Mucosa of gallbladder (tissue), 1 donor: Measurements from ENCODE around the gene ADAMTS5. TPM values are rescaled to one million over a fixed set of nuclear protein-coding genes. Genes with fewer than 3 reads are reported as not detected.

ENCODE experiments used
- DNase-seq: peaks from one replicate; pipeline ENCODE4 v3.0.0-alpha.2; 2020; ENCODE audit warnings: low spot score
- total RNA-seq: library from RNA; stranded (reverse); gene quantifications from one replicate; pipeline ENCODE4 v1.2.1, GENCODE V29; 2021
- donor health status: DM: no; HTN: no; CAD: no.

Gene ADAMTS5
- total RNA-seq, 1 donor from 2014 or later, result 4.1 TPM

DNA sequence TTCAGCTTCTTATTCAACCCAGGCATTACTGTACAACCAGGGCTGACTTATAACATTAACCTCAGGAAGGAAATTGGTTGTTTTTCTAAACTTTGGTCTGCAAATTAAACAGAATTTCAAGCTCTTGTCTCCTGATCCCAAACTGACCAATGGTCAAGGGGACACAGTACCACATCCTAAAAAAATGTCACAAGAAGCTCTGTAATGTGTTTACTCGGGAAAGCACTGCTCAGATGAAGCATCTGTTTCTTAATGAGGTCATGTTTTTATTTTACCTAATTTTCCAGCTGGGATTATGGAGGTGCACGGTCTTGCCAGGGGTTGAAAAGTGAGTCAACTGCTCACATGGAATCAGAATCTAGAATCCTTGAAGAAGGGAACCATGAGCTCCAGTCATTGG lies 18.7 kb downstream of the ADAMTS5 start:
- no peak for DNase-seq

DNA sequence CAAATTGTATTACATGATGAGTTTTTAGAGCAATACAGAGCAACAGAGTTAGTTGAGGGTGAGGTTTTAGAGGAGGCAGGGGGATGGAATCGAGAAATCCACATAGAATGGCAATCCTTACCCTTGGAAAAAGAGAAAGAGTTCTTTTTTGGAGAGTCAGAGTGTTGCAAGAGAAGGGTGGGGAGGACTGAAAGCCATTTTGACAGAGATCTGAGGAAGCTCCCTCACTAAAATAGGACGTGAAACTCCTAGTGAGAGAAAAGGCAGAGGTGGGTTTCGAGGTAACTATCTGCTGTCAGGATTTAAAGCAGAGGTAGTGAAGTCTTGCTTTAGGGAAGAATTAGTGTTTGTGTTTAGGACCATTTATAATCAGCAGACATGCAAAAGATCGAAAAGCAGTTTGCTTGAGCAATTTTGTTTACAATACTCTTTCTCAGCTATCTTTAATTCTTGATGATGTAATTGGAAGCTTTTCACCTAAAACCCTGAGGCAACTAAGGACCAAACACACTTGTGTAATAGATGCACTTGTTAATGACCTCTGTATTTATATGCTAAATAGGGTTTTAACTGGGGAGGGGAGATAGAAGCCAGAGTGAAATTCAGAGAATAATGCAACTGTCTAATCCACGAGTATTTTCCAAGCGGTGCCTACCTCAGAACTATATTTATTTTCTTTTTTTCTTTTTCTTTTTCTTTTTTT lies 20.0 kb downstream of the ADAMTS5 start:
- no peak for DNase-seq

DNA sequence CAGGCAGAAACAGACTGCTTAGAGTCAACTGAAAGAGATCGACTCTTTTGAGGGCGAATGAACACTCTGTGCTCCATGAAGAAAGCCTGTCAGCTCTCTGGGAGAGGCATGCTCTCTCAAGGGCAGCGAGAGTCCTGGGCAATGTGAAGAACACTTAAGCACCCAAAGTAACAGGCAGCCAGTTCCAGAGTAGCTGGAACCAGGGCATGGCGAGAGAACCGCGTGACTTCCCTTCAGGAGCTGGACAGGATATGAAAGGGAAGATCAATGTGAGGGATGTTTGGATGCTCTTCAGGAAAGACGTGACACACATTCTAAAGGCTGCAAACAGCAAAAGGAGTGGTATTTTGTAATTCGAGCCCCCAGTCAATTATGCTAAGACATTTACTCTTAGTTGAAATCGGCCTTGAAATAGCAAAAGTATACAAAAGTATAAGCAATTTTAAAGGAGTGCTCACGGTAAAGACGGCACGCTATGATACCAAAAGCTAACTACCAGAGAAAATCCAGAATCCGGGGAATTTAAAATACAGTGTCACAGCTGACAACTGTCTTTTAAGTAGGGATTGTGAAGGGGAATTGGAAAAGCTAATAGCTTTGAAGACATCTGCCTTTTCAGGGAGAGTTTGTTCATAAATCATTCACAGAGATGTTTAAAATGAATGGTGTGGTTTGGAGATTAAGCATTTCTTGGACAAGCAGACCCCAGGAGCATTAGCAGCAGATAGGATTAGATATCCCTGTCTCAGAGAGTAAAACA lies 20.8 kb downstream of the ADAMTS5 start:
- DNase-seq, result no peak

DNA sequence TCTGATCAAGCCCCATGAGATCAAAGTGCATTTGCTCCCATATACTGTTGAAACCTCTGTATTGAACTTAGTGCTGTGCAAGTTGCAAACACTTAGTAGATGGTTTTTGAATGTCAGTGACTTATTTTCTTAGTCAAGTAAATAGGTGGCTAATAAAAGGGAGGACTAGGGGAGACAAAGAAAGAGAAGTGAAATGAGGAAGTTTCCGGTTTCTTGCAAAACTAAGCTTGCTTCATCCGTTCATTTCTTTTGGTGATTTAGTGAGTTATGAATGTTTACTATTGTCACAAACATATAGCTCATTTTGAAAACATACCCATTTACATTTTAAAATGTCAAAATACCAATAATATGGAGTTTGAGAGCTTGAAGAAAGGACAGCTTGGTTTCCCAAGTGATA lies 23.0 kb downstream of the ADAMTS5 start:
- no peak for DNase-seq

DNA sequence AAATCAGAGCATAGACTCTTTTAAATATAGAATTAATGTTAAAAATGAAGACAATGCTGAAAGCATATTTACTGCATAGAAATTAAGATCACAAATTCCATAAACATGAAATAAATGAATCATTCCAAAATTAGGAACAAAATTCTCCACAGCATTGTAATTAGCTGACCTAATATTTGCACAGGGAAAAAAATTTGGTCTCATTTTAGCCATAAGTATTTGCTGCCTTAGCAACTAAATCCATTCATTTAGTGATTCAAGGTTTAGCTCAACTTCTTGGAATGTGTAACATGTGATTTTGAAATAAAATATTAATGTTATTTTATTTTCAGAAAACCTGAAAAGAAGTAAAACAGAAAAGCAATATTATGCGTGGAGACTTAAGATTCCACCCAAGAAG lies 25.5 kb downstream of the ADAMTS5 start:
- DNase-seq, result no peak

DNA sequence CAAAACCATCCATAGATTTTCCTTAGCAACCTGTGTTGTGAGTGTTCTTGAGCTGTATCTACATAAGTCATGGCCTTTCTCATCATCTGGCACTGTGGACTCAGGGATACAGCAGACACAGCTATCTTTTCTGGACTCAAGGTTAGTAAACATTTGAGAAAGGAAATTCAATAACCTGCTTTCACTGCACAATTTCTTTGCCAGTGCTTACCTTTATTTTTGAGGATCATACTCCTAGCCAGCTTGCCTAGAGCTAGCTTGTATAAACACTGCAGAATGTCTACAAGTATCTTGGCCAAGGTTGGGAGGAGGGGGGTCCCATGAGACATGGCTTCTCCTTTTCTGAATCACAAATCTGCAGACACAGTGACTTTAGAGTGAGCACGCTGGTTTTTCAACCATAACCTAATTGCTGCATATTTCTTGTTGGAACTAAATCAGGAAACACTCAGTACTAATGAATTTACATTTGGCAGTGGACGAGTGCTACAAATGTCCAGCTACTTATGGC lies 27.2 kb downstream of the ADAMTS5 start:
- DNase-seq, result no peak

DNA sequence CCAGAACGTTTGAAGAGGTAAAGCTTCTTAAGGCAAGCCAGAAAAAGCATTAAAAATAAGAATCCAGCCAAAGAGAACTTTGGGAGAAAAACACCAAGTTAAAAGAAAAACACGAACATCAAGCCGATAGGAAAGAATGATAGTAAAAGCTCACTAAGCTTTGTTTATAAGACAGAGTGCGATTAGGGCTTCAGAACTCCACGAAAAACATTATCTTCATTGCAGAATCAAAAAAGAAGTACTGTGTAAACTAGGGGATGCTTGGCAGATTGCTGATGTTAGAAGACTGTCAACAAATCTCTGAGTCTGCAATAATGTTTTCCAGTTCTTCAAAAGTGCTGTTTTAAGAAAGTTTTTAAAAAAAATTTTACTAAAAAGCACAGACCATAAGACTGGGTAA lies 30.2 kb downstream of the ADAMTS5 start:
- DNase-seq, result no peak

DNA sequence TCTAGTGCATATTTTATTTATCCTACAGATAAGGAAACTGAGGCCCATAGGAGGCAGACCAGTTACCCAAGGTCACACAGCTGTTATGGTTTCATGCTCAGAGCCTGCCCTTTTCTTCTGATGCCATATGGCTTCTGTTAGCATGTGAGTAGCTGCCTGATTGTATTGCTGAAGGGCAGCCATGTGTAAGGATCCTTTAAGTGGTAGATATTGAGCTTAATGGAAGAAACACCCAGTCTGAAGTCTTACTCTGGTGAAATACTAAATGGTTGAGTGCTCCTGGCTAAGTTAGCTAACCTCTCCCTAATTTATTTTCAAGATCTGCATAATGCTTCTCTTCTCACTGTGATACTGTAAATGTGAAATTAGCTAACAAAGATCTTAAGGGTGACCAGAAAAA lies 30.9 kb downstream of the ADAMTS5 start:
- DNase-seq, result no peak

DNA sequence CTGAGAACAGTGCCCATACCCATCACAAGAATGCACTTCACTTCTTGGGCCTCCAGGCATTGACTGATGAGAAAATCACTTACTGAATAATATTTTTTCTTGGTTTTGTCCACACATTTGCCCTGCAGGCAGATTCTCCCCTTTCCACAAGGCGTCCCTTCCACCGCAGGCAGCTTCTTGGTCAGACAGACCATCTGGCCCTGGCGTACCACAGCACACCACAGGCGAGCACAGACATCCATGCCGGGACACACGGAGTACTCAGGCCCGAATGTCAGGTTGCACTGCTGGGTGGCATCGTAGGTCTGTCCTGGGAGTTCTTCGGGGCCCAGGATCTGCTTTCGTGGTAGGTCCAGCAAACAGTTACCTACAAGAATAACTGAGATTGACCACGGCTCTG lies 32.5 kb downstream of the ADAMTS5 start:
- no peak for DNase-seq

DNA sequence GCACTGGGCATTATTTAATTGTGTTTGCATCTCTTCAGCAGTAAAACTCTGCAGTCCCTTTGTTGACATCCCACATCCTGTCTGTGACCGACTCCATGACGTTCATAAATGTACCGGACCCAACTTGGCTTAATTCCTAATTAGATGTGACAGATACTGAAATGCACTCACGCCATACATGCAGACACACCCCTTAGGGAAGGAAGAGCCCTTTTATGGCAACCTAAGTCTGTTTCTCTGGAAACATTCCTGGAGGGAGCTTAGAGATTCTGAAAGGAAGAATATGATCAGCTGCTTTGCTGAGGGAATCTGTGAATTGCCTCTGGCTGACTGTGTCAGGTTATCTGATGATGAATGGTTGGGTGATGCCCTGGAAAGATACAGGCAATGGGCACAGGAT lies 33.4 kb downstream of the ADAMTS5 start:
- no peak for DNase-seq

DNA sequence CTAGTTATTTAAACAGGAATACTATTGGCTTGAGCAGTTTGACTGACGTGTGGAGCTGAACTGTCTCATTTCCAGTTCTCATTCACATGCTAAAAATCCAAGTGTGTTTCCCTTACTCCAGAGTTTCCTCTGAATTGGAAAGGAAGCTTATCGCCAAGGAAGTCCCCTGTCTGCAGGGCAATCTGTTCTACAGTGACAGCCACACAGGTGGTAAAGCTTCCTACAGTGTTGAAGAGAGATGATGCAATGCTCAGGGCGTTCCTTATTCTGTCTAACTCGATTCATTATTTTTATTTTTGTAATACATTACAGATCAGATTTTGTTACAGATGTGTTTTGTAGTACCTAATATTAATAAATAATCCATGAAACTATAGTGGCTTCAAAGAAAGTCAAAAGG lies 41.3 kb downstream of the ADAMTS5 start:
- no peak for DNase-seq

DNA sequence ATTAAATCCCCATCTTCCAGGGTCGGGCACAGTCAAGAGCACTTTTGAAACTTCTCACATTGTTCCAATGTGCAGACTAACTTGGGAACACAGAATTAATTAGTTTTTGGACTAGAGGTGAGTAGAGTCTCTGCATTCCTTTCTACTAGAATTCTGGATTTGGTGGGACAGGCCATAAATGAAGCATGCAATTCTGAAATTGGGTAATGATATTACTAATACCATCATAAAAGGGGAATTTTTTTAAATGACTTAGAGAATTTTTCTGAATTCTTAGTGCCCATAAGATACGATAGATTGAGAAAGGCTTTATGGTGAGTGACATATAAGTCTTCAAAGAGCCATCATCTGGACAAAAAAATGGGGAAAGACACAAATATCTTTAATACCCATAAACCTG lies 41.8 kb downstream of the ADAMTS5 start:
- no peak for DNase-seq

DNA sequence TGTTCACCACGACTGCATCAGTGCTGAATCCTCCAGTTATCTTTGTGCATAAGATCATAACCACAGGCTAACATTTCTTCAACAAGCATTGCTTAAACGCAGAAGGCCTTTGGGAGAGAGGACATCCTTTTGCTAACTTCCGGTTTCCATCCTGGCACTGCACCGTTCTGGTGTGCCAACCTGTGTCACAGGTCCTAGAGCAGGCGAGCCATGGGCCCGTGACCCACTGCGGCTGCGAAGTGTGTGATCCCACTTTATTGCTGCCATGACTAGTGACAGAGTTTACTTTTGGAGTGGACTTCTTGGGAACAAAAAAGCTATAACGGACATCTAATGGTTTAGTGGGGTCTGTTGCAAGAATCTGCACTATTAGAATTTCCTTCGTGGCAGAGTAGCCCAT lies 42.9 kb downstream of the ADAMTS5 start:
- DNase-seq, result no peak

DNA sequence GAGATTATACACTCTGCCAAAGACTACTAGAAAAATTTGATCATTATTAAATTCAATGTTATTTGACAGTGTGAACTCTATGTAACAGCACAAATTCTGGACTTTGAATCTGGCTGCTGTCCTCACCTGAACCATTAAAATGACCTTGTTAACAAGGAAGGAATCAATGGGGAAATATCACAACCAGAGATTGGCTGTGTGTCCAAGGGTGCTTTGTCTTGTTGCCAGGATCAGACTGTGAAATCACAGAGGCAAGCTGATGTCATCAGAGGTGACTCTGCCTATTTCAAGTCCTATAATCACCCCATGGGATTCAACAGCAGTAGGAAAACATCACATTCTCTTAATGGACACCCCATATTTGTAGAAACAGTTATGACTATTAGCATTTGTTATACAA lies 46.8 kb downstream of the ADAMTS5 start:
- DNase-seq, result peak; percentile 68

DNA sequence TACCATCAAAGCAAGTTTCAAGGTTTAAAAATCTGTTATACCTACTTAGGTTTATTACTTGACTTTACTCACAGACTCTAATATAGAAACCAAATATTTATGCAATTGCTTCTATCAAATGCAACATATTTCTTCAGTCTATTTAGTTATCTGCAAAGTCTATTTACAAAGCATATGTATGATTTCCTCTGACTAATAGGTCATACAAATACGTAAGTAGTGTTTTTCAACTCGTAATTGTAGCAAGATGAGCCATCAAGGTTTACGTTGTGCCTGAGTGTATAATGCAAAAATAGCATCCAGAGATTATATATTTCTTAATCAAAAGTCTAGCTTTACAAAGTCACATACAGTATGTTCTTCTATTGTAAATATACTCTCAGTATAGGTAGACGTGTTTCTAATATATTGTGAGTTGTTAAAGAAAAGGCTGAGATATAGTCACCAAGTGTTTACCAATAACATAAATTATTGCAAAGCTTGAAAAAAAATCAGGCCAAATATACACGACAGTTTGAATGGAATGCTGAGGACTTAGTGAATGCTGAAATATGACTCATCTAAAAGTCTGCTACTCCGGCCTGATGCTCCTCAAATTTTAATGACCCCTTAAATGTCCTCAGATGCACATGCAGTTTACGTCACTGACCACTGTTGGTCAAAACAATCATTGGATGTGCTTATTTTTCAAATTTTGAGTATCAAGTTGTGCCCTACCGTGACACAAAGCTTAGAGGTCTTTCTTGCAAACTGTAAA lies 48.4 kb downstream of the ADAMTS5 start:
- no peak for DNase-seq

DNA sequence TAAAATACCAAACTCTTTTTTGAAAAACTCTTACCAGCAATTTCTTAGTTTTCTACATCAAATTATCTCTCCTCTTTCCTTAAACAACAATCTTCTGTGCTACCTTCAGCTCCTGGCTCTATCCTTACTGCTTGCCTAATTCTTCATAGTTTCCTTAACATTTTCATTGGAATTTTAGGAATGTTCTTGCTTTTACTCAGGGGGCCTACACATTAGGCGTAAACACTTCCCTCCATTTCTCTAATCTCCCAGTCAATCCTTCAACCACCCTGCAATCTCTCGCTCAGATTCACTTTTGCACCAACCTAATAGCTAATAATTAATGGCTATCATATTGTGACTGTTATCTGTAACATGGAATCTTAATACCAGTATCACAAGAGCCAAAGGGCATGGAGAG lies 50.1 kb downstream of the ADAMTS5 start:
- no peak for DNase-seq

DNA sequence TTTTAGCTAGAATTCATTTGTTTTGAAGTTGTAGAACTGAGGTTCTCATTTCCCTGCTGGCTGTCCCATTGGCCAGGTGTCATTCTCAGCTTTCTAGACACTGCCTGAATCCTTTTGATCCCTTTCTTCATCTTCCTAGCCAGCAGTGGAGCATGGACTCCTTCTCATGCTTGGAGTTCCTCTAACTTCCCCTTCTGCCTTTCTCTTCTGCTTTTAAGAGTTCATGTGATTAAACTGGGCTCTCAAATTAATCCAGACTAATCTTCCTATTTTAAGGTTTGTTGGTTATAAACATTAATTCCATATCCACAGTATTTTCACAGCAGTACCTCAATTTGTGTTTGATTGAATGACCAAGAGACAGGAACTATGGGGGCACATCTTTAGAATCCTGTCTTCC lies 52.3 kb downstream of the ADAMTS5 start:
- DNase-seq, result no peak

DNA sequence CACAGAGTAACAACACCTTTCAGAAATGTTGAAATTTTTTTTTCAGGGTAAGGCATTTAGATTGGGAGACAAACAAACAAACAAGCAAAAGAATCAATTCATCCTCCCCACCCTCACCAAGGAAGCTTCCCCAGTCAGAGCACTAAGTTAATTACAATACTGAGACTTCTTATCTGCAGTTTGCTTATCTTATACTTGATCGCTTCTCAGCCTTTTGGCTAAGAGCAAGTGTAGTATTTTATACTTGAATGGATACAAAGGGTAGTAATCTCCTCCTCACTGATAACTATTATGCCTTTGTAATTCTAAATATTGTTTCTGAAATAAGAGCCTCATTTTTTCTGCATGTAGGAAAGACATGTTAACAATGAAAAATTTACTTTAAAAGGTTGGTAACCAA lies 54.4 kb downstream of the ADAMTS5 start:
- no peak for DNase-seq

DNA sequence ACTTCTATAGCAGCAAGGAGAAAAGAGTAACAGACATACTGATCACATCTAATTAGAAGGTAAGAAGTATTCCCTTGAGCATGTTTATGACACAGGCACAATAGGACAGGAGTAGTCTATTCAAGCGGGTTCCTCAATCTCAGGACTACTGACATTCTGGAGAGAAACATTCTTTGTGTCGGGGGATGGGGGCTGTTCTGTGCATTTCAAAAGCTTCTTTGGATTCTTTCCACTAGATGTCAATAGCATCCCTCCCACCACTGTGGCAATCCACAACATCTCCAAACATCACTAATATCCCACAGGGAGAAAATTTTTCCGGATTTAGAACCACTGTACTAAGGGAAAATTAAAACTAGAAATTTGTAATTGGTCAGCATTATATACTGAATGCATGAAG lies 56.9 kb downstream of the ADAMTS5 start:
- no peak for DNase-seq

DNA sequence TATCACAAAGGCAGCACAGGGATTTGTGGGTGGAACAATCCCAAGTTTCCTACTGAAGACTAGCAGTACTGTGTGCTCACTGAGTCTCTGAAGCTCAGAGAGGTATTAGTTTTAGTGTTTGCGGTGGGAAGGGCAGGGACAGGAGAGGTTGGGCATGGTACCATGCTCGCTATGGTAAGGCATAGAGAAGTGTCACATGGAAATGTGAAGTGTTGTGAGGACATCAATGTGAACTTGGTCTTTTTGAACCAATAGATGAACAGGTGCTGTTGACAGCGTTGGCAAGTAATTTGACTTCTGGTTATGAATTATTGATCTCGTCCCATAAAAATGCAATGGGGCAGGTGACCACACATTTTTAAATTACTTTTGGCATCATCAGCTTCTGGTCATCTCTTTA lies 65.9 kb downstream of the ADAMTS5 start:
- no peak for DNase-seq

DNA sequence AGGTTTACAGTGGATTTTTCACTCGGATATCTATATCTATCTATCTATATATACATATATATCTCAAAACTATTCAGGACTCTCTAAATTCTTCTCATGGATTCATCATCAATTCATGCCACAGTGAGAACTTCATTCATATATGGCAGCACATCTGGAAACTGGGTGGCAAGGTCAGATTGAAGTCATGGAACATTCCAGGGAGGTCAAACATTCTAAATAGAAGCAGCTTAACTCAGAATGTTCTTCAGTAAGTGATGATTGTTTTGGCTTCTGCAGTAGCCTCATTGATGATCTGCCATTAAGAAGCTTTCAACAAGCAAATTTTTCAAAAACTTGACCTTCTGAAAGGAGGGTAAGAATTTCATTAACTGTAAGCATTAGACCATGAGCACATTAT lies 74.7 kb downstream of the ADAMTS5 start:
- DNase-seq, result no peak

DNA sequence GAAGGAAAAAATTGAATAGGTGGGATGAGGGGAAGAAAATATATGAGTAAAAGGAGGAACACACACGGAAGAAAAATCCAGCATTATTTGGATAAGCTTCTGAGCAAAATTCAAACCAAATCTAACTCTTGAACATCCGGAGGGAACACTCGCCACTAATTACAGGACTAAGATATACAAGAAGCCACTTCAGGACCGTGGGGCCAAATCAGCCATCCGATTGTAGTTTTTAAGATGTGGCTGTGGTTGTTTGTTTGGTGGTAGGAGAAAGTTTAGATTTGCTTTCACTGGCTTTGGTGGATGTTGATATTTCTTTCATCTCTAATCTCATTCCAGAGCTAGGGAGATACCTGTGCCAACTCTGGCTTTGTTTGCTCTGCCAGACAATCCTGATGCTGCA lies 78.0 kb downstream of the ADAMTS5 start:
- DNase-seq, result no peak

DNA sequence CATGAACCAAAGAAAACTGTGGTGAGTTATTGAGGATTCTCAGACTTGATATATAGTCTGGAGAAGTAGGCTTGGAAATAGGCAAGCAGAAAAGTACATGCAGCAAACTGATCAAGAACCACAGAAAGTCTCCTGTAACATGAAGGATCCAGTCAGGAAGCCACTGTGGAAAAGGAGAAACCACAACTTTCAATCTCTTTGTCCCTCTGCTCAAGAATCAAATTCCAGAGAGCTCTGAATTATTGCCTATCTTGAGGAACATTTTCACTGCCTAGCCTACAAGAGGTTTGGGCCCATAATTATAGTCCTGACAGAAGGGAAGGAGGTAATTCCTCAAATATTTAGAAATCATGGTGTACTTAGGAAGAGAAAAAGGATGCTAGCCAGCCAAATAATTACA lies 78.6 kb downstream of the ADAMTS5 start:
- DNase-seq, result no peak
